Cardiac atrium fibroblast (primary cell): ENCODE results near the gene MKI67. TPM values are rescaled to one million over a fixed set of nuclear protein-coding genes. Genes with fewer than 3 reads are reported as not detected.

Experiments used
- total RNA-seq: library from RNA; depleted of rRNA; stranded (reverse); fragments of >200 nt; gene quantifications from 2 replicates; pipeline ENCODE4 v1.2.3, GENCODE V29; 2015

Gene MKI67
- 5.1 and 8.3 TPM in 2 replicates for total RNA-seq

DNA sequence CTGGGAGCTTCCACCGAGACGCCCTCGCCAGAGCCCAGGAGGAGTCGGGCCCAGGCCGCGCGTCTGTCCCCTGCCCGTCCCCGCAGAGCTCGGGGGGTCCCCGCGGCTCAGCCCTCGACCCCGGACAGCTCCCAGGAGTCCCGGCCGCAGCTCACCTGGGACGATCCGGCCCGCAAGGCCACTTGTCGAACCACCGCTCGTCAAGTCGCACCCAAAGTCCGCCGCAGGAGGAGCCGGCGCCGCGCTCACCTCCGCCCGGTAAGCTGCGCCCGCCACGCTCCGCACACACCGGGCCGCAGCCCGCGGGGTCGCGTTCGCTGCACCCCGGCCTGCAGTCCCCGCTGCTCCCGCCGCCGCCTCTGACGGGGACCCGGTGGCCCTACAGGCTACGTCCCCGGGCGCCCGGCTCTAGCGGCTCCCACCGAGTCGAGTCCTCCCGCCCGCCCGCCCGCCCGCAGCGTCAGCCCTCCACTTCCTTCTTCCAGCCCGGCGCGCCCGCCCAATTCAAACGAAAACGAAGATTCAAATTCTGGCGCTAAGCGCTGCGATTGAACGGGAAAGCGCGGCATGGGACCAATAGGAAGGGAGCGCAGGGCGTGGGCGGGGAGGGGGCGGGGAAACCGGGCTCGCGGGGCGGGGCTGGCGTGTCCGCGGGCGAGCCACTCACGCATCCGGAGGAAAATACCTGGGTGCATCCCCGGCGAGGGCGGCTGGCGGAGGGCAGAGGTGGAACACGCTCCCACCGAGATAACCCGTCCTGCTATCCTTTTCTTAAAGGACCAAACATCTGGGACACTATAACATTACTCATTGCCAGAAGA is at the start of gene MKI67:
Gene MKI67, minus strand, starts transcription at position 480 of the 821 bp plus-strand sequence. CDS start 756 bp downstream, outside the sequence.

Other genes with a start within 250 kb of the MKI67 start
- not detected in 2 replicates for gene CLRN3, start 233.5 kb downstream of the MKI67 start, total RNA-seq
- gene PTPRE, start 219.3 kb downstream of the MKI67 start, total RNA-seq, result 2.0 and 3.7 TPM in 2 replicates